Tibial nerve (tissue), 4 donors: ENCODE measurements around the gene OSBPL10. TPM values are rescaled to one million over a fixed set of nuclear protein-coding genes. Genes with fewer than 3 reads are reported as not detected.

Experiments
- DNase-seq, 2 donors: peaks; one replicate each; pipeline ENCODE4 v3.0.0-alpha.2; 2019; ENCODE audit warnings: low spot score in 2 of 2
- H3K27ac ChIP-seq, 4 donors: fragments of 200-600 bp; sonication (generic) in 3 of 4; one replicate each; pipeline ENCODE4 v1.5.1; 2017 to 2019; ENCODE audit warnings: mild to moderate bottlenecking in 1 of 4
- H3K27me3 ChIP-seq, 2 donors: fragments of 200-600 bp; sonication (generic) in 1 of 2; one replicate each; pipeline versions ENCODE4 v1.5.1 to v1.6.0; 2017 to 2019
- H3K36me3 ChIP-seq, 3 donors: fragments of 200-600 bp; sonication (generic); one replicate each; pipeline ENCODE4 v1.5.1; 2018 to 2019
- H3K4me1 ChIP-seq, 4 donors: fragments of 200-600 bp; sonication (generic) in 3 of 4; one replicate each; pipeline ENCODE4 v1.5.1; 2017 to 2019
- H3K4me3 ChIP-seq, 4 donors: fragments of 200-600 bp; sonication (generic) in 3 of 4; one replicate each; pipeline ENCODE4 v1.5.1; 2017 to 2019; ENCODE audit warnings: mild to moderate bottlenecking in 1 of 4, moderate library complexity in 1 of 4
- H3K9me3 ChIP-seq, 4 donors: fragments of 200-600 bp; sonication (generic) in 3 of 4; one replicate each; pipeline ENCODE4 v1.5.1; 2017 to 2019
- CTCF ChIP-seq, 5 experiments: fragments of 200-600 bp in 3 of 5; fragments of 450-650 bp in 2 of 5; sonication (generic) in 3 of 5; IDR thresholded peaks; one replicate each; pipeline ENCODE4 v1.5.1; 2016 to 2019; ENCODE audit warnings: antibody characterized with exemption in 5 of 5, mild to moderate bottlenecking in 3 of 5, moderate library complexity in 2 of 5
- EP300 ChIP-seq, 2 donors: sonication (generic); formaldehyde crosslinking; IDR thresholded peaks; one replicate each; pipeline ENCODE4 v1.6.1; 2017; ENCODE audit warnings: antibody characterized with exemption in 2 of 2, mild to moderate bottlenecking in 1 of 2
- POLR2A ChIP-seq, 2 donors: fragments of 450-650 bp; IDR thresholded peaks; one replicate each; pipeline ENCODE4 v1.6.1; 2017; ENCODE audit warnings: antibody characterized with exemption in 2 of 2, mild to moderate bottlenecking in 2 of 2, moderate library complexity in 2 of 2
- WGBS, 2 donors: methylation state at CpG; one replicate each; pipeline ENCODE4 v1.1.5; 2018; 5-methylcytosine and 5-hydroxymethylcytosine counted together
- total RNA-seq, 4 donors: library from RNA; depleted of rRNA; stranded (reverse); fragments of >200 nt; gene quantifications; one replicate each; pipeline ENCODE4 v1.1.0, GENCODE V29; 2016

Gene OSBPL10
- total RNA-seq, 4 donors from 2014 or later, result 45.0 to 79.2 (median 60.4) TPM

DNA sequence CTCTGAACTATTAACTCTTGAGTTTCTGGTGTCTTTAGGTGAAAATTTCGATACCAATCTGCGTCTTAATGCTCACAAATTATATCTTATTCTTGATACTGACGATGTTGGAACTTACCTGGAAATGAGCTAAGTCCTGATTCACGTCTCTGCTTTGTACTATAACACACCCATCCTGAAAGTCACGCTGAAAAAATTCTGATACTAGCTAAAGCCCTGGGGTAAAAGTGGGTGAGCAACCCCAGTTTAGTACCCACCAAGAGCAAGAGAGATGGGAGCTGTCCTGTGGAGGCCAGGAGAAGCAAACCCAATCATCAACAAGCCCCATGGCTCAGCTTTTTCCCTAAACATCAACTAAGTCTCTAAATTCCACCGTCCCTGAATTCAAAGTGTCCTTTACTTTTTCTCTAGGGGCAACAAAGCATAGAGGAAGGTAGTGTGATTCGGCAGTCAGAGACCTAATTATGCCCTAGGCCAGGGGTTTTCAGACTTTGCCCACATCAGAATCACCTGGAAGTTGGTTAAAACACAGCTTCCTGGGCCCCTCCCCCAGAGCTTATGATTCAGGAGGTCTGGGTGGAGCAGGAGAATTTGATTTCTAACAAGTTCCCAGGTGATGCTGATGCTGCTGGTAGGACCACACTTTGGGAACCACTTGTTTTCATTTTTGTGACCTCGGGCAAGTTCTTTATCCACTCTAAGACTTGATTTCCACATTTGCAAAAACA, 90.2 kb downstream of the OSBPL10 start:
- no peak for DNase-seq
- TF ChIP-seq CTCF (IDR thresholded peaks at IDR 0.05), result no peak
- no peak for TF ChIP-seq EP300 (IDR thresholded peaks at IDR 0.05)
- TF ChIP-seq POLR2A (IDR thresholded peaks at IDR 0.05), result no peak
- H3K4me3 ChIP-seq, result no peak overlapping the region
- 93 to 94% methylated on average over 8 of the region's 8 CpGs for WGBS, 2 donors
- no peaks in the 10 kb centered on the region for H3K27me3 ChIP-seq
- no peaks in the 10 kb centered on the region for H3K9me3 ChIP-seq
- H3K27ac ChIP-seq, result no peak overlapping the region
- H3K4me1 ChIP-seq, result no peaks in the 10 kb centered on the region
- no peaks in the 10 kb centered on the region for H3K36me3 ChIP-seq

DNA sequence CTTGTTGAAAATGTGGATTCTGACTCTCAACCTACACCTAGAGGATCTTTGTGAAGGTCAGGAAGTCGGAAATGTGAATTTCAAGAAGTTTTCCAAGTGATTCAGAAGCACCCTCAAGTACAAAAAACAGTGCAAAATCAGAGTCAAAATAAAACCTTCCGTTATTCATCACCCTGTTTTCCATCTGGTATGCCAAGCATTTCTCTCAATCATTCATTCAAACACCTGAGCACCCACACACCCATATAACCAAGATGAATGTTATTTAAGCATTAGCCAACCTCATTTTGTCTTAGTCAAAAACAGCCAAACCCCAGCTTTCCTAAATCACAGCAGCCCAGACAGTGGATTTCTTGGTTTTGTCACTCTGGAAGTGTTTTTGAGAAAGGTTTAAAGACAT, 91.1 kb downstream of the OSBPL10 start:
- no peaks in the 10 kb centered on the region for H3K36me3 ChIP-seq
- WGBS, 2 donors, result 92% methylated on average over 2 of the region's 2 CpGs
- TF ChIP-seq EP300 (IDR thresholded peaks at IDR 0.05), result no peak
- TF ChIP-seq POLR2A (IDR thresholded peaks at IDR 0.05), result no peak
- no peak for TF ChIP-seq CTCF (IDR thresholded peaks at IDR 0.05)
- H3K4me3 ChIP-seq, result no peak overlapping the region
- H3K9me3 ChIP-seq, result no peaks in the 10 kb centered on the region
- DNase-seq, result no peak
- H3K4me1 ChIP-seq, result no peaks in the 10 kb centered on the region
- H3K27me3 ChIP-seq, result no peaks in the 10 kb centered on the region
- no peak overlapping the region for H3K27ac ChIP-seq

GRCh38 chr3:31885235-31885634, 95.8 kb downstream of the OSBPL10 start:
- TF ChIP-seq POLR2A (IDR thresholded peaks at IDR 0.05), result no peak
- H3K27me3 ChIP-seq, result no peaks in the 10 kb centered on the region

GRCh38 chr3:31884251-31884650, 96.8 kb downstream of the OSBPL10 start:
- no peaks in the 10 kb centered on the region for H3K4me1 ChIP-seq
- no peak for TF ChIP-seq CTCF (IDR thresholded peaks at IDR 0.05)
- TF ChIP-seq EP300 (IDR thresholded peaks at IDR 0.05), result no peak
- TF ChIP-seq POLR2A (IDR thresholded peaks at IDR 0.05), result no peak
- H3K27ac ChIP-seq, result no peak overlapping the region
- H3K36me3 ChIP-seq, result no peaks in the 10 kb centered on the region
- WGBS, 2 donors, result 87 to 97% methylated on average over 1 of the region's 1 CpG
- no peaks in the 10 kb centered on the region for H3K27me3 ChIP-seq
- H3K9me3 ChIP-seq, result no peaks in the 10 kb centered on the region
- DNase-seq, result no peak
- H3K4me3 ChIP-seq, result no peak overlapping the region

More at GRCh38 chr3:31885235-31885634, 95.8 kb downstream of the OSBPL10 start:
- Histone ChIP-seq H3K27ac (no peak overlapping the region), H3K36me3 (no peaks in the 10 kb centered on the region), H3K4me3 (no peak overlapping the region), H3K9me3 (no peaks in the 10 kb centered on the region), H3K4me1 (no peaks in the 10 kb centered on the region)
- no peak for DNase-seq
- 91 to 99% methylated on average over 3 of the region's 3 CpGs for WGBS, 2 donors

GRCh38 chr3:31882895-31883294, 98.2 kb downstream of the OSBPL10 start:
- no peak for DNase-seq
- no peaks in the 10 kb centered on the region for H3K9me3 ChIP-seq
- no peak overlapping the region for H3K27ac ChIP-seq
- H3K4me3 ChIP-seq, result no peak overlapping the region
- no peaks in the 10 kb centered on the region for H3K27me3 ChIP-seq
- no peaks in the 10 kb centered on the region for H3K36me3 ChIP-seq
- 64 to 71% methylated on average over 3 of the region's 3 CpGs for whole genome bisulfite sequencing, 2 donors
- TF ChIP-seq CTCF (IDR thresholded peaks at IDR 0.05), result no peak
- TF ChIP-seq EP300 (IDR thresholded peaks at IDR 0.05), result no peak
- TF ChIP-seq POLR2A (IDR thresholded peaks at IDR 0.05), result no peak
- H3K4me1 ChIP-seq, result peaks cover 0 to 2% (median 0%) of the 10 kb centered on the region in 4 donors
